A549 (cell line): ENCODE data around the gene ZNF23. TPM values are rescaled to one million over a fixed set of nuclear protein-coding genes. Genes with fewer than 3 reads are reported as not detected.

Experiments used
- ATAC-seq, 2 experiments: fragments of 200-7000 bp in 1 of 2; fragments of >200 bp in 1 of 2; cut with Nextera tagmentation in 1 of 2; cut with Tn5 transposase in 1 of 2; 3 replicates each; pipeline versions ENCODE4 v1.8.0 to v1.9.1; 2018 to 2020; ENCODE audit warnings: mild to moderate bottlenecking in 1 of 2, moderate library complexity in 1 of 2
- CTCF ChIA-PET: fragments of 300-600 bp; sonication (Branson Sonifier 250); formaldehyde crosslinking; extraction: SDS; loops from one replicate; lab custom pipeline; 2021; ENCODE audit warnings: antibody characterized with exemption, inconsistent platforms; lab: Yijun Ruan, JAX
- POLR2A ChIA-PET: fragments of 350-600 bp; formaldehyde crosslinking; extraction: SDS; loops from one replicate; lab custom pipeline; 2021; ENCODE audit warnings: antibody characterized with exemption, inconsistent platforms; lab: Yijun Ruan, JAX
- DNase-seq, 2 experiments: peaks; one replicate each; pipeline versions ENCODE4 v3.0.0 to v3.0.0-alpha.2; 2011 to 2016; ENCODE audit warnings: low read depth in 1 of 2, low spot score in 1 of 2
- FAIRE-seq: peaks from 2 replicates; lab custom pipeline; 2011; peaks lifted over from hg19 to GRCh38; lab: Jason Lieb, UNC
- H3K27ac ChIP-seq, 2 experiments: fragments of >200 bp; sonication (Bioruptor Twin); formaldehyde crosslinking; 3 replicates each; pipeline ENCODE4 v1.5.1; 2016 to 2017
- H3K4me1 ChIP-seq: fragments of >200 bp; sonication (Bioruptor Twin); formaldehyde crosslinking; 3 replicates; pipeline ENCODE4 v1.6.1; 2016
- H3K4me2 ChIP-seq: fragments of >200 bp; sonication (Bioruptor Twin); formaldehyde crosslinking; 3 replicates; pipeline ENCODE4 v1.6.1; 2016
- H3K4me3 ChIP-seq: fragments of >200 bp; sonication (Bioruptor Twin); formaldehyde crosslinking; 3 replicates; pipeline ENCODE4 v1.5.1; 2016
- H3K9me3 ChIP-seq: fragments of >200 bp; sonication (Bioruptor Twin); formaldehyde crosslinking; 3 replicates; pipeline ENCODE4 v1.6.1; 2016
- BHLHE40 ChIP-seq: IDR thresholded peaks from 2 replicates; pipeline ENCODE4 v1.6.1; 2012; ENCODE audit warnings: low read depth, low read length, inconsistent platforms
- CBX2 ChIP-seq: fragments of 200-600 bp; sonication (generic); IDR thresholded peaks from 2 replicates; pipeline ENCODE4 v1.6.1; 2016; ENCODE audit warnings: low read depth, mild to moderate bottlenecking, borderline replicate concordance
- EHF ChIP-seq: fragments of 250-450 bp; sonication (Bioruptor Pico); IDR thresholded peaks from 2 replicates; pipeline ENCODE4 v1.5.0; 2020; ENCODE audit warnings: mild to moderate bottlenecking
- EHMT2 ChIP-seq: fragments of 200-600 bp; sonication (generic); IDR thresholded peaks from 2 replicates; pipeline ENCODE4 v1.6.1; 2016; ENCODE audit warnings: antibody characterized with exemption, low read depth, mild to moderate bottlenecking, moderate library complexity
- FOSB ChIP-seq: fragments of 250-450 bp; sonication (Bioruptor Pico); IDR thresholded peaks from 2 replicates; pipeline ENCODE4 v1.5.0; 2020; ENCODE audit warnings: mild to moderate bottlenecking, moderate library complexity
- FOSL2 ChIP-seq, 2 experiments: fragments of 450-650 bp in 1 of 2; fragments of >200 bp in 1 of 2; sonication (Bioruptor Twin) in 1 of 2; formaldehyde crosslinking; IDR thresholded peaks; 2 replicates each; pipeline versions ENCODE4 v1.5.0 to v1.6.1; 2016 to 2020; ENCODE audit warnings: mild to moderate bottlenecking in 1 of 2, moderate library complexity in 1 of 2
- FOXS1 ChIP-seq: fragments of 250-450 bp; sonication (Bioruptor Pico); IDR thresholded peaks from 2 replicates; pipeline ENCODE4 v1.5.0; 2020; ENCODE audit warnings: mild to moderate bottlenecking, moderate library complexity
- GATA3 ChIP-seq: IDR thresholded peaks from 2 replicates; pipeline ENCODE4 v1.6.1; 2012; ENCODE audit warnings: borderline replicate concordance
- HDAC2 ChIP-seq: fragments of 200-600 bp; sonication (generic); IDR thresholded peaks from 2 replicates; pipeline ENCODE4 v1.6.1; 2016
- HEYL ChIP-seq: fragments of 250-450 bp; sonication (Bioruptor Pico); IDR thresholded peaks from 2 replicates; pipeline ENCODE4 v1.8.0; 2021; ENCODE audit warnings: mild to moderate bottlenecking, moderate library complexity
- HOXA7 ChIP-seq: fragments of 250-450 bp; sonication (Bioruptor Pico); IDR thresholded peaks from 2 replicates; pipeline ENCODE4 v1.5.0; 2020; ENCODE audit warnings: mild to moderate bottlenecking, moderate library complexity
- HOXB13 ChIP-seq: fragments of 250-450 bp; sonication (Bioruptor Pico); IDR thresholded peaks from 2 replicates; pipeline ENCODE4 v1.5.0; 2020; ENCODE audit warnings: low read depth, mild to moderate bottlenecking, moderate library complexity
- JUN ChIP-seq, 2 experiments: fragments of >200 bp; sonication (Bioruptor Twin); formaldehyde crosslinking; IDR thresholded peaks; 2 replicates in 1 of 2; 3 replicates in 1 of 2; pipeline ENCODE4 v1.6.1; 2016 to 2017
- NR3C1 ChIP-seq: fragments of >200 bp; sonication (Bioruptor Twin); formaldehyde crosslinking; IDR thresholded peaks from 3 replicates; pipeline ENCODE4 v1.6.1; 2017
- PHF8 ChIP-seq: fragments of 200-600 bp; sonication (generic); IDR thresholded peaks from 2 replicates; pipeline ENCODE4 v1.6.1; 2016; ENCODE audit warnings: low read depth, mild to moderate bottlenecking, antibody characterized with exemption, moderate library complexity, borderline replicate concordance
- POLR2A ChIP-seq: IDR thresholded peaks from 2 replicates; pipeline ENCODE4 v1.6.1; 2012; ENCODE audit warnings: mild to moderate bottlenecking, low read length
- POLR2AphosphoS2 ChIP-seq: conservative IDR thresholded peaks from 2 replicates; pipeline ENCODE4 v1.6.1; 2012; ENCODE audit warnings: low read length, improper control_type of control experiment, inconsistent platforms
- RCOR1 ChIP-seq: fragments of 150-350 bp; IDR thresholded peaks from 2 replicates; pipeline ENCODE4 v1.6.1; 2014; ENCODE audit warnings: antibody characterized with exemption, low read length, low read depth
- RFX5 ChIP-seq: fragments of 450-650 bp; IDR thresholded peaks from 2 replicates; pipeline ENCODE4 v1.7.1; 2014; ENCODE audit warnings: antibody characterized with exemption, mild to moderate bottlenecking, moderate library complexity
- RNF2 ChIP-seq: fragments of 200-600 bp; sonication (generic); IDR thresholded peaks from 2 replicates; pipeline ENCODE4 v1.6.1; 2016; ENCODE audit warnings: low read depth, mild to moderate bottlenecking, antibody characterized with exemption, moderate library complexity, borderline replicate concordance
- SMC3 ChIP-seq: fragments of >200 bp; sonication (Bioruptor Twin); formaldehyde crosslinking; IDR thresholded peaks from 3 replicates; pipeline ENCODE4 v1.6.1; 2018; ENCODE audit warnings: inconsistent platforms
- TFCP2L1 ChIP-seq: fragments of 250-450 bp; sonication (Bioruptor Pico); IDR thresholded peaks from 2 replicates; pipeline ENCODE4 v1.5.0; 2021; ENCODE audit warnings: mild to moderate bottlenecking
- ZC3H11A ChIP-seq: fragments of 450-650 bp; IDR thresholded peaks from 2 replicates; pipeline ENCODE4 v1.6.1; 2014; ENCODE audit warnings: antibody characterized with exemption, mild to moderate bottlenecking
- ZNF302 ChIP-seq: fragments of 250-450 bp; sonication (Bioruptor Pico); IDR thresholded peaks from 2 replicates; pipeline ENCODE4 v1.9.0; 2021; ENCODE audit warnings: inconsistent platforms, mild to moderate bottlenecking, moderate library complexity
- WGBS: methylation state at CpG from one replicate; pipeline ENCODE4 v1.1.6; 2017; ENCODE audit errors: missing lambda C conversion rate; 5-methylcytosine and 5-hydroxymethylcytosine counted together
- polyA plus RNA-seq, 4 experiments: library from polyadenylated mRNA; depleted of rRNA in 3 of 4; stranded (reverse); fragments of >200 nt; fragmentation: RNase III in 1 of 4; extraction: RNeasy Plus Mini Kit Qiagen cat#74134 plus additional on column Dnase treatment in 1 of 4; gene quantifications; 2 replicates in 3 of 4; 3 replicates in 1 of 4; pipeline ENCODE4 v1.2.3, GENCODE V29; 2011 to 2017
- TF ChIP-seq, protein P1 (sequence below): fragments of 250-450 bp; sonication (Bioruptor Pico); IDR thresholded peaks from 2 replicates; pipeline ENCODE4 v1.5.0; 2021; ENCODE audit warnings: mild to moderate bottlenecking, moderate library complexity, borderline replicate concordance
- TF ChIP-seq, protein P2 (sequence below): IDR thresholded peaks from 2 replicates; pipeline ENCODE4 v1.6.1; 2012
- TF ChIP-seq, protein P3 (sequence below): IDR thresholded peaks from 2 replicates; pipeline ENCODE4 v1.6.1; 2012; ENCODE audit warnings: low read depth, borderline replicate concordance
- TF ChIP-seq, protein P4 (sequence below): fragments of 150-350 bp; IDR thresholded peaks from 2 replicates; pipeline ENCODE4 v1.6.1; 2014; ENCODE audit warnings: low read depth, mild to moderate bottlenecking, low read length
- TF ChIP-seq, protein P5 (sequence below): fragments of >200 bp; sonication (Bioruptor Twin); formaldehyde crosslinking; IDR thresholded peaks from 2 replicates; pipeline ENCODE4 v1.6.1; 2016
- TF ChIP-seq, protein P6 (sequence below): fragments of >200 bp; sonication (Bioruptor Twin); formaldehyde crosslinking; IDR thresholded peaks from 3 replicates; pipeline ENCODE4 v1.6.1; 2016

Gene ZNF23
- polyA plus RNA-seq, 2 of the 4 experiments (the other 2 are of a cell fraction), result 7.1 to 8.7 TPM

DNA sequence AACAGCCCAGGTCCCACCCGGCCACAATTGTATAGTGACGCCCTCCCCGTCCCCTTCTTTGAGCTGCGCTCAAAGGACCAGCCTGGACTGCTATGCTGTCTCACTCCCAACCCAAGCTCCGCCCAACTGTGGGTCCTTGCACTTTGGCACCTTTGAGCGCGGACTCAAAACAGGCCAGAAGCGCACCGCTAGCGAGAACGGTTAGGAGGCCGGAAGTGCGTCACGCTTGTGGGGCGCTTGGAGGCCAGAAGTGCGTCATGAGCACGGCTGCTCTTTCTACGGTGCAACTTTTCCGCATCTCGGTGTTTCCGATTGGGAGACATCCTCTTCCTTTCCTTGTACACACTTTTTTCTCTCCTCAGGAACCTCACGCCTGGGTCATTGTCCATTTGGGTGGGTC, 27.1 kb upstream of the ZNF23 start, which contains the start of gene ZNF19:
Gene ZNF19 (minus strand): TSS at position 203 of the 400 bp plus-strand sequence. CDS start 7,210 bp downstream, outside the sequence.
- ChIA-PET CTCF (interaction anchor here (0.9 to 4.7 kb wide), 5 partner anchors 11 to 122 kb away, joined by 3 to 25 read pairs (median 4); no protein-coding TSS in a partner anchor), POLR2A (no interaction called here)
- Histone ChIP-seq H3K4me3 (no peak within 1 kb of the TSS), H3K9me3 (no peaks in the 10 kb centered on the region), H3K4me1 (no peaks in the 10 kb centered on the region), H3K4me2 (no peak within 1 kb of the TSS), H3K27ac (no peak within 1 kb of the TSS)
- WGBS, result 88% methylated on average over 22 of the region's 22 CpGs
- ATAC-seq (no peak), FAIRE-seq (no peak), DNase-seq (no peak)
- TF ChIP-seq NR3C1 (no peak), JUN (IDR thresholded peaks at IDR 0.05) (no peak), ZC3H11A (no peak), CBX2 (no peak), BHLHE40 (no peak), EHF (CRISPR knock-in tag) (no peak), SMC3 (no peak), POLR2AphosphoS2 (no peak), TFCP2L1 (CRISPR knock-in tag) (no peak), ZNF302 (no peak), PHF8 (no peak), GATA3 (no peak), HDAC2 (no peak), FOXS1 (CRISPR knock-in tag) (no peak), EHMT2 (no peak), RNF2 (no peak), RCOR1 (no peak)
- TF ChIP-seq, protein P1, sequence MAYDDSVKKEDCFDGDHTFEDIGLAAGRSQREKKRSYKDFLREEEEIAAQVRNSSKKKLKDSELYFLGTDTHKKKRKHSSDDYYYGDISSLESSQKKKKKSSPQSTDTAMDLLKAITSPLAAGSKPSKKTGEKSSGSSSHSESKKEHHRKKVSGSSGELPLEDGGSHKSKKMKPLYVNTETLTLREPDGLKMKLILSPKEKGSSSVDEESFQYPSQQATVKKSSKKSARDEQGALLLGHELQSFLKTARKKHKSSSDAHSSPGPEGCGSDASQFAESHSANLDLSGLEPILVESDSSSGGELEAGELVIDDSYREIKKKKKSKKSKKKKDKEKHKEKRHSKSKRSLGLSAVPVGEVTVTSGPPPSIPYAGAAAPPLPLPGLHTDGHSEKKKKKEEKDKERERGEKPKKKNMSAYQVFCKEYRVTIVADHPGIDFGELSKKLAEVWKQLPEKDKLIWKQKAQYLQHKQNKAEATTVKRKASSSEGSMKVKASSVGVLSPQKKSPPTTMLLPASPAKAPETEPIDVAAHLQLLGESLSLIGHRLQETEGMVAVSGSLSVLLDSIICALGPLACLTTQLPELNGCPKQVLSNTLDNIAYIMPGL (CRISPR knock-in tag), result no peak
- TF ChIP-seq, protein P2, sequence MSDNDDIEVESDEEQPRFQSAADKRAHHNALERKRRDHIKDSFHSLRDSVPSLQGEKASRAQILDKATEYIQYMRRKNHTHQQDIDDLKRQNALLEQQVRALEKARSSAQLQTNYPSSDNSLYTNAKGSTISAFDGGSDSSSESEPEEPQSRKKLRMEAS, result no peak

DNA sequence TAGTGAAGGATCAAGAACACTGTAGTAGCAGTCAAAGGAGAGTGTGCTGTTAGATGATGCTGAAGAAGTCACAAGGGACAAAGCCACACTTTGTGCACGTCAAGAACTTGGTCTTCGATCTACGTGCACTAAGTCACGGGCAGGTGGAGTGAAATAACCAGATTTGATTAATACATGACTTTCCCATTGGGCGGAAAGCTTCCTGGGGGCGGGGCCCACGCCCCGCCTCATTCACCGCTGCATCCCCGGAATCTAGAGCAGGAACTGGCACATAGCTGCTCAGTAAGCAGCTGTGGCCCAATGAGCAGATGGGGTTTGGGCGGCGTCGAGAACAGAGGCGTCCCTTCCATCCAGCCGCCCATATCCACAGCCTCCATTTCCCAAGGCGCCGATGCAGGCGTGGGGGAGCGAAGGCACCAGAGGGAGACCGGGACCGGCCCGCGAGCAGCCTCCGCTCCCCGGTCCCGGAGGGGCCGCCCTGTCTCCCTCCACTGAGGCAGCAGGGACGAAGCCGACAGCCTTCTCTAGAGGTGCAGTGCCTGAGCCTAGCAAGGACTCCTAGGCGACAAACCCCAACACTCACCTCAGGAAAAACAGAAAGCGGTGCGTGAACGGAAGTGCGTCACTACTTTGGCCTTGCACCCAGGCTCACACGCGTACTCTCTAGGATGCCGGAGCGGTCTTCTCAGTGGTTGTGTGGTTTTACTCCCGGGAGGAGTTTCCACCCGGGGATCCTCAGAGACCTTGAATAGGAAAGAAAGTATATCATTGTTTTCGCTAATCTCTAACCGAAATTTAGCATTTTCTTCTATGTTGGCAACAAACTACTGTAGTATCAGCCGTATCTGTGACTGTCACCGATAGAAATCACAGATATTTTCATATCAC, 22.2 kb upstream of the ZNF23 start:
- CTCF ChIA-PET, result interaction anchor here (0.7 to 1.8 kb wide), 4 partner anchors 20 to 126 kb away, joined by 3 to 5 read pairs (median 4); partner anchors contain the start of gene ZNF23
- POLR2A ChIA-PET, result interaction anchor here (0.7 to 2.8 kb wide), 4 partner anchors 10 to 130 kb away, joined by 3 to 23 read pairs (median 5); partner anchors contain the start of gene ZNF23
- peak overlapping the region; percentile 68 for H3K4me3 ChIP-seq
- H3K27ac ChIP-seq, result peak overlapping the region; percentile 83 to 92
- peak; percentile 59 for FAIRE-seq
- peaks cover 3% of the 10 kb centered on the region; the same call in 1 of the 3 replicates for H3K4me1 ChIP-seq
- WGBS, result under 1% methylated on average over 29 of the region's 44 CpGs
- peak; percentile 84 to 95 for DNase-seq
- H3K4me2 ChIP-seq, result peak overlapping the region; percentile 85
- peak; percentile 97 to 98 for ATAC-seq
- H3K9me3 ChIP-seq, result no peaks in the 10 kb centered on the region
- 0 out of 3 replicates have a peak, but pooled peaks have one; percentile 9 for TF ChIP-seq SMC3
- TF ChIP-seq HOXB13 (CRISPR knock-in tag), result 0 out of 2 replicates have a peak, but pooled peaks have one; percentile 33
- 0 out of 2 replicates have a peak, but pooled peaks have one; percentile 44 for TF ChIP-seq RFX5
- TF ChIP-seq ZC3H11A, result no peak
- TF ChIP-seq, protein P3, sequence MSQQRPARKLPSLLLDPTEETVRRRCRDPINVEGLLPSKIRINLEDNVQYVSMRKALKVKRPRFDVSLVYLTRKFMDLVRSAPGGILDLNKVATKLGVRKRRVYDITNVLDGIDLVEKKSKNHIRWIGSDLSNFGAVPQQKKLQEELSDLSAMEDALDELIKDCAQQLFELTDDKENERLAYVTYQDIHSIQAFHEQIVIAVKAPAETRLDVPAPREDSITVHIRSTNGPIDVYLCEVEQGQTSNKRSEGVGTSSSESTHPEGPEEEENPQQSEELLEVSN, result peak; percentile 48; the same call in 1 of the 2 replicates
- TF ChIP-seq, protein P4, sequence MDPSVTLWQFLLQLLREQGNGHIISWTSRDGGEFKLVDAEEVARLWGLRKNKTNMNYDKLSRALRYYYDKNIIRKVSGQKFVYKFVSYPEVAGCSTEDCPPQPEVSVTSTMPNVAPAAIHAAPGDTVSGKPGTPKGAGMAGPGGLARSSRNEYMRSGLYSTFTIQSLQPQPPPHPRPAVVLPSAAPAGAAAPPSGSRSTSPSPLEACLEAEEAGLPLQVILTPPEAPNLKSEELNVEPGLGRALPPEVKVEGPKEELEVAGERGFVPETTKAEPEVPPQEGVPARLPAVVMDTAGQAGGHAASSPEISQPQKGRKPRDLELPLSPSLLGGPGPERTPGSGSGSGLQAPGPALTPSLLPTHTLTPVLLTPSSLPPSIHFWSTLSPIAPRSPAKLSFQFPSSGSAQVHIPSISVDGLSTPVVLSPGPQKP, result no peak
- TF ChIP-seq, protein P2, result peak; percentile 81
- TF ChIP-seq, protein P5, sequence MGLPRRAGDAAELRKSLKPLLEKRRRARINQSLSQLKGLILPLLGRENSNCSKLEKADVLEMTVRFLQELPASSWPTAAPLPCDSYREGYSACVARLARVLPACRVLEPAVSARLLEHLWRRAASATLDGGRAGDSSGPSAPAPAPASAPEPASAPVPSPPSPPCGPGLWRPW, result no peak
- no peak for TF ChIP-seq HEYL (CRISPR knock-in tag)
- TF ChIP-seq, protein P6, sequence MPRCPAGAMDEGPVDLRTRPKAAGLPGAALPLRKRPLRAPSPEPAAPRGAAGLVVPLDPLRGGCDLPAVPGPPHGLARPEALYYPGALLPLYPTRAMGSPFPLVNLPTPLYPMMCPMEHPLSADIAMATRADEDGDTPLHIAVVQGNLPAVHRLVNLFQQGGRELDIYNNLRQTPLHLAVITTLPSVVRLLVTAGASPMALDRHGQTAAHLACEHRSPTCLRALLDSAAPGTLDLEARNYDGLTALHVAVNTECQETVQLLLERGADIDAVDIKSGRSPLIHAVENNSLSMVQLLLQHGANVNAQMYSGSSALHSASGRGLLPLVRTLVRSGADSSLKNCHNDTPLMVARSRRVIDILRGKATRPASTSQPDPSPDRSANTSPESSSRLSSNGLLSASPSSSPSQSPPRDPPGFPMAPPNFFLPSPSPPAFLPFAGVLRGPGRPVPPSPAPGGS, result peak; percentile 78; the same call in 2 of the 3 replicates
- TF ChIP-seq TFCP2L1 (CRISPR knock-in tag), result no peak; the same call in 1 of the 2 replicates
- TF ChIP-seq FOSL2 (IDR thresholded peaks at IDR 0.05), result no peak
- peak; percentile 27; the same call in 1 of the 2 replicates for TF ChIP-seq FOSL2 (CRISPR knock-in tag; IDR thresholded peaks at IDR 0.05)
- peak; percentile 97 for TF ChIP-seq PHF8
- TF ChIP-seq HDAC2, result no peak
- 0 out of 2 replicates have a peak, but pooled peaks have one; percentile 39 for TF ChIP-seq FOSB (CRISPR knock-in tag)
- TF ChIP-seq POLR2A, result peak; percentile 52
- 0 out of 2 replicates have a peak, but pooled peaks have one; percentile 42 for TF ChIP-seq HOXA7 (CRISPR knock-in tag)
